ENCODE results near the gene RHBDL3. TPM values are rescaled to one million over a fixed set of nuclear protein-coding genes. Genes with fewer than 3 reads are reported as not detected.

The RHBDL3 gene
- total RNA-seq, 1 experiment from 2014 or later: not detected

- Mint-ChIP-seq H3K36me3 (ENCODE audit: insufficient read depth, unreplicated experiment) (no peaks in the 10 kb centered on the region), H3K27me3 (ENCODE audit: insufficient read depth, unreplicated experiment) (peaks cover 20% of the 10 kb centered on the region), H3K27ac (ENCODE audit: low read depth, unreplicated experiment) (no peak overlapping the region), H3K4me1 (ENCODE audit: insufficient read depth, unreplicated experiment) (no peaks in the 10 kb centered on the region), H3K9me3 (ENCODE audit: unreplicated experiment) (no peaks in the 10 kb centered on the region), H3K4me3 (ENCODE audit: unreplicated experiment) (no peak overlapping the region)
- TF ChIP-seq CTCF (IDR thresholded peaks at IDR 0.05; ENCODE audit: unreplicated experiment): no peak
- no TSS peak for BruUV-seq (replicated peaks)
- intact Hi-C loops (cut with micrococcal nuclease): no loop called here
- CTCF ChIA-PET: interaction anchor here (0.7 to 1.5 kb wide), 2 partner anchors 12 to 17 kb away, joined by 3 to 4 read pairs; no protein-coding TSS in a partner anchor
- no peak for DNase-seq (ENCODE audit: unreplicated experiment)
- POLR2A ChIA-PET: interaction anchor here (0.6 kb wide), 1 partner anchor 26 kb away, joined by 3 read pairs; no protein-coding TSS in a partner anchor
These were observed 37.4 kb downstream of the RHBDL3 start for GRCh38 chr17:32302860-32303649.

DNA sequence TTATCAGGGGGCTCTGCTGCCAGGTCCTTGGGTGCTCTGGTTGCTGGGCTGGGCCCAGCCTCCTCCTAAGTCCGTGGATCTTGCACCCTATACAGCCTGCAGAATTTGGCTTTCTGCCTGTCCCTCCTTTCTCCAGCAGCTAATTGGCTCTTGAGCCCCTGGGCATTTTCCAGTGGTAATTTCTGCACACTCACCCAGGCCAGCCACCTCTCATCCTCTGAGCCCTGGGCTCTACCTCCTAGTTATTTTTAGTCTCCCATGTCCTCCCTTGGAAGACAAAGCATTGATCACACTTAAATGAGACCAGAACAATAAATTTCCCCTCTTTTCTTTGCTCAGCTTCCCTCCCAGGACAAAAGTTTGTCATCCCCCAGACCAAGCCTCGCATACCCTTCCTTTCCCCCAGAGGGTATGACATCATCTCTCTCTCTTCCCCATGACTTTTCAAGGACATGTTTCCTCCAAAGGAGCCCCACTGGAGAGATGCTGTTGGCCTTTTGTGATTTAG is 38.2 kb downstream of the RHBDL3 start:
- no peaks in the 10 kb centered on the region for H3K36me3 Mint-ChIP-seq (ENCODE audit: insufficient read depth, unreplicated experiment)
- DNase-seq (ENCODE audit: unreplicated experiment): no peak
- H3K4me3 Mint-ChIP-seq (ENCODE audit: unreplicated experiment): no peak overlapping the region
- H3K27ac Mint-ChIP-seq (ENCODE audit: low read depth, unreplicated experiment): no peak overlapping the region
- H3K4me1 Mint-ChIP-seq (ENCODE audit: insufficient read depth, unreplicated experiment): no peaks in the 10 kb centered on the region
- TF ChIP-seq CTCF (IDR thresholded peaks at IDR 0.05; ENCODE audit: unreplicated experiment): no peak
- intact Hi-C loops (cut with micrococcal nuclease): no loop called here
- CTCF ChIA-PET: interaction anchor here (1.5 kb wide), 1 partner anchor 16 kb away, joined by 4 read pairs; no protein-coding TSS in a partner anchor
- peaks cover 20% of the 10 kb centered on the region for H3K27me3 Mint-ChIP-seq (ENCODE audit: insufficient read depth, unreplicated experiment)
- POLR2A ChIA-PET: interaction anchor here (0.6 kb wide), 1 partner anchor 443 kb away, joined by 3 read pairs; no protein-coding TSS in a partner anchor
- no peaks in the 10 kb centered on the region for H3K9me3 Mint-ChIP-seq (ENCODE audit: unreplicated experiment)
- no TSS peak for BruUV-seq (replicated peaks)

DNA sequence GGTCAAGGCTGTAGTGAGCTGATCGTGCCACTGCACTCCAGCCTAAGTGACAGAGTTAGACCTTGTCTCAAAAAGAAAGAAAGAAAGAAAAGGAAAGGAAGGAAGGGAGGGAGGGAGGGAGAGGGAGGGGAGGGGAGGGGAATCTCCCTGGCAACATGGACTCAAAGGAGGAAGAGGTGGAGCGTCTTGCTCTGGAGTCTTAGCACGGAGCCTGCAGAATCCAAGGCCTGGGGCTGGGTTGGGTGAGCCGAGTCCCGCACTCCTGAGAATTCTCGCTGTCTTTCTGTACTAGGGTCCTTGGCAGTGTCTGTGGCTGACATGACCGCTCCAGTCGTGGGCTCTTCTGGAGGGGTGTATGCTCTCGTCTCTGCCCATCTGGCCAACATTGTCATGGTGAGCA is 39.4 kb downstream of the RHBDL3 start:
- H3K36me3 Mint-ChIP-seq (ENCODE audit: insufficient read depth, unreplicated experiment): no peaks in the 10 kb centered on the region
- H3K9me3 Mint-ChIP-seq (ENCODE audit: unreplicated experiment): no peaks in the 10 kb centered on the region
- no peaks in the 10 kb centered on the region for H3K4me1 Mint-ChIP-seq (ENCODE audit: insufficient read depth, unreplicated experiment)
- no peak for DNase-seq (ENCODE audit: unreplicated experiment)
- H3K27me3 Mint-ChIP-seq (ENCODE audit: insufficient read depth, unreplicated experiment): peaks cover 20% of the 10 kb centered on the region
- BruUV-seq (replicated peaks): no TSS peak
- ChIA-PET POLR2A (no interaction called here), CTCF (no interaction called here)
- intact Hi-C loops (cut with micrococcal nuclease): no loop called here
- TF ChIP-seq CTCF (IDR thresholded peaks at IDR 0.05; ENCODE audit: unreplicated experiment): no peak
- no peak overlapping the region for H3K4me3 Mint-ChIP-seq (ENCODE audit: unreplicated experiment)
- no peak overlapping the region for H3K27ac Mint-ChIP-seq (ENCODE audit: low read depth, unreplicated experiment)

GRCh38 chr17:32307658-32308057 is 42.0 kb downstream of the RHBDL3 start:
- no peak for DNase-seq (ENCODE audit: unreplicated experiment)
- TF ChIP-seq CTCF (IDR thresholded peaks at IDR 0.05; ENCODE audit: unreplicated experiment): no peak
- ChIA-PET CTCF (no interaction called here), POLR2A (no interaction called here)
- Mint-ChIP-seq H3K9me3 (ENCODE audit: unreplicated experiment) (no peaks in the 10 kb centered on the region), H3K27me3 (ENCODE audit: insufficient read depth, unreplicated experiment) (peaks cover 20% of the 10 kb centered on the region), H3K4me1 (ENCODE audit: insufficient read depth, unreplicated experiment) (no peaks in the 10 kb centered on the region), H3K36me3 (ENCODE audit: insufficient read depth, unreplicated experiment) (no peaks in the 10 kb centered on the region), H3K27ac (ENCODE audit: low read depth, unreplicated experiment) (no peak overlapping the region), H3K4me3 (ENCODE audit: unreplicated experiment) (no peak overlapping the region)
- BruUV-seq (replicated peaks): no TSS peak
- intact Hi-C loops (cut with micrococcal nuclease): no loop called here
